ENCODE results near the gene CHCHD6. TPM values are rescaled to one million over a fixed set of nuclear protein-coding genes. Genes with fewer than 3 reads are reported as not detected.

CHCHD6 gene
- total RNA-seq, 4 donors from 2014 or later, result 15.6 to 25.8 (median 21.2) TPM

- TF ChIP-seq POLR2A (IDR thresholded peaks at IDR 0.05) (no peak), CTCF (IDR thresholded peaks at IDR 0.05) (no peak)
- no peak overlapping the region for H3K4me3 ChIP-seq (ENCODE audit: low read depth, poor library complexity, severe bottlenecking)
- intact Hi-C loops (cut with DNase I; ENCODE audit: low total_unique reads), result no loop called here
- WGBS, 2 donors, result 87 to 92% methylated on average over 8 of the region's 8 CpGs
- DNase-seq (ENCODE audit: low spot score in 2 of 2), result no peak
Observed at GRCh38 chr3:127006781-127007436, 302.9 kb downstream of the CHCHD6 start.

GRCh38 chr3:127008236-127008635 lies 304.2 kb downstream of the CHCHD6 start:
- no peak for DNase-seq (ENCODE audit: low spot score in 2 of 2)
- H3K4me3 ChIP-seq (ENCODE audit: low read depth, poor library complexity, severe bottlenecking), result no peak overlapping the region
- intact Hi-C loops (cut with DNase I; ENCODE audit: low total_unique reads), result no loop called here
- no peak for TF ChIP-seq POLR2A (IDR thresholded peaks at IDR 0.05)
- TF ChIP-seq CTCF (IDR thresholded peaks at IDR 0.05), result no peak
- 71 to 80% methylated on average over 10 of the region's 10 CpGs for WGBS, 2 donors

GRCh38 chr3:127009531-127009930 lies 305.5 kb downstream of the CHCHD6 start:
- no peak for TF ChIP-seq CTCF (IDR thresholded peaks at IDR 0.05)
- TF ChIP-seq POLR2A (IDR thresholded peaks at IDR 0.05), result no peak
- DNase-seq (ENCODE audit: low spot score in 2 of 2), result no peak
- no peak overlapping the region for H3K4me3 ChIP-seq (ENCODE audit: low read depth, poor library complexity, severe bottlenecking)
- intact Hi-C loops (cut with DNase I; ENCODE audit: low total_unique reads), result no loop called here
- 66 to 73% methylated on average over 9 to 10 of the region's 10 CpGs for WGBS, 2 donors

Other genes starting within 250 kb of the CHCHD6 start
- 10 to 100 TPM; 37.5 to 62.0 (median 52.3) TPM for gene ZXDC, start 228.3 kb upstream of the CHCHD6 start, total RNA-seq
- not detected for gene UROC1, start 186.5 kb upstream of the CHCHD6 start, total RNA-seq
- under 1 TPM in 1 of 4 donors, not detected in 3; 0.32 TPM for gene CHST13, start 180.1 kb upstream of the CHCHD6 start, total RNA-seq
- not detected for gene C3orf22, start 145.3 kb upstream of the CHCHD6 start, total RNA-seq
- 10 to 100 TPM in 1 of 4 donors, 1 to 10 TPM in 3; 6.8 to 12.1 (median 9.2) TPM for gene TXNRD3, start 49.1 kb upstream of the CHCHD6 start, total RNA-seq